ENCODE measurements around the gene GCSH.
"Not testable (repeated sequence)": the region's sequence is repeated elsewhere in the genome, so short reads cannot be mapped to it uniquely, and the experiment has no call there.

Gene GCSH
- 0.75 reads per million for total RNA-seq

GRCh38 chr16:81095953-81096714 lies at the start of gene GCSH:
GCSH (minus strand) TSS chr16:81096395; CDS start chr16:81096278, 117 bp downstream.
- peak; percentile 98 for DNase-seq

DNA sequence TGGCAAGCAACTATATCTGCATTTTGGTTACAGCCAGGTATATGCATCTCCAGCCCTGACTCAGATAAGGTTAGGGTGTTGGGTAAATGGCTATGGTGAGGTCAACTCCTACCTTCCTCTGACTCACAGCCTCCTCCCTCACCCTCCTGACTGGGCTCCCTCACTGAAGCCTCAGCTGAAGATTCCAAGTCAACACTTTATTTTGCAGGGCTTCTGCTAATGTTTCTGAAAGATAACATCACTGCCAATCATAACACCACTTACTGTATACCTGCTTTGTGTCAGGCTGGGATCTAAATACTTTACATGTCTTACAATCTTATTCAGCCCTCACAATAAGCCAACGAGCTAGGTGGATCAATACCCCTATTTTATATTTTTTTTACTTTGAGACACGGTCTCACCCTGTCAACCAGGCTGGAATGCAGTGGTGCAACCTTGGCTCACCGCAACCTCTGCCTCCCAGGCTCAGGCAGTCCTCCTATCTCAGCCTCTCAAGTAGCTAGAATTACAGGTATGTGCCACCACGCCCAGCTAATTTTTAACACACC lies 47.8 kb upstream of the GCSH start:
- DNase-seq = no peak

DNA sequence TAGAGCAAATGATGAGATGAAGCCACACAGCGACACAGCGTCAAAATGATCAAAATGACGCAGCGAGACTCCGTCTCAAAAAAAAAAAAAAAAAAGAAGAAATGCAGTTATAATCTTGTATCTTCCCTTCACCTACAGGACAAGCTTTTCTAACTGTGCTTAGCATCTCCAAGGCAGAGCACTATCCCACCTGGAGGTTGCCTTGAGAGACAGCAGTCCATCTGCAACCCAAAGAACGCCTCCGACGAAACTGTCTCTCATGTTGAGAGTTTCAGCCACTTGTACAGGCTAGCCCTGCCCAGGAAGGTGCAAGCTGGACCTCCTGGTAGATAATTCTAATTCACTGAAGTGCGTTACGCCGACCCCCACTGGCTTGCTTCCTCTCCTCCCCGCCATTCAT lies 46.7 kb upstream of the GCSH start:
- DNase-seq = no peak

DNA sequence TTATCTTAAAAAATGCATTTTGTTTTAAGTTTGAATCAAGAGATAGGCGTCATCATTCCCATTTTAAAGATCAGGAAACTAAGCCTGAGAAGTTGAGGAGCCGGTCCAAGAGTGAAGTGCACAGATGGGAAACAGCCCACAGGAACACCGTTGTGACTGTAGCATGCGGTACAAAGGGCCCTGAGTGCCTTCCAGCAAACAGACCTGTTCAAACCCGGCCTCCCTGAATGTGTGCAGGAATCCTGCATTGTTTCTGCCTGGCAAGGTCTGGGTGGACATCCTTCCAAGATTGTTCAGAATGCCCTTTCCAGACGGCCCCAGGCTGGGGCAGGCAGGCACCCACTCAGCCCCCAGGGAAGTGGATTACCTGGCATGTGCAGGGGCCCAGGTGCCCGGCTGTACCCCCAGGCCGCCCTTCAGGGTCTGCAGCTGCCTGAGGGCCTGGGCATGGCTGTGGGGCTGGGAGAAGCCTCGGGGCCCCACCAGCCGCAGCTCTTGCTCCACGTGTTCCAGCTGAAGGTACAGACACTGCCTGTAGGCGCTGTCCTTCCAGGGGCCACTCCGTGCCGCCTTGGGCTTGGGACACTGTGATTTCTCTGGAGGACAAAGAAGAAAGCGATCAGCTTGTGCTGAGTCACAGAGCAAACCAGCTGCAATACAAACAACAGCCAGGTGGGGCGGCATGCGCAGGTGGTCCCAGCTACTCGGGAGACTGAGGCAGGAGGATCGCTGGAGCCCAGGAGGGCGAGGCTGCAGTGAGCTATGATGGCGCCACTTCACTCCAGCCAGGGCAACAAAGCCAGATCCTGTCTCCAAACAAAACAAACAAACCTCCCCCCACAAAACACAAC lies 45.0 kb upstream of the GCSH start:
- no peak for DNase-seq

GRCh38 chr16:81138831-81139557 lies 42.8 kb upstream of the GCSH start:
- DNase-seq = no peak

GRCh38 chr16:81137754-81138153 lies 41.6 kb upstream of the GCSH start:
- no peak for DNase-seq

GRCh38 chr16:81136390-81137335 lies 40.5 kb upstream of the GCSH start:
- DNase-seq = no peak

DNA sequence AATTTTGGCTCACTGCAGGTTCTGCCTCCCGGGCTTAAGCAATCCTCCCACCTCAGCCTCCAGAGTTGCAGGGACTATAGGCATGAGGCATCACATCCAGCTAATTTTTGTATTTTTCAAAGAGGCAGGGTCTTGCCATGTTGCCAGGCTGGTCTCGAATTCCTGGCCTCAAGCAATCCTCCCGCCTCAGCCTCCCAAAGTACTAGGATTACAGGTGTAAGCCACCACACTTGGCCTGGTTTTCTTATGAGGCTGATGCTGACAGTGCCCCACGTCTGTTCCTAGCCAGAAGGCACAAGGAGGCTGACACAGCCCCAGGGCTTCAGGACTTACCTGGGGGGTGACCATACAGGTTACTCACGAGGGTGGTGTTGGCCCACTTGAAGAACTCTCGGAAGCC lies 33.9 kb upstream of the GCSH start:
- DNase-seq = no peak

GRCh38 chr16:81128726-81129524 lies 32.7 kb upstream of the GCSH start:
- DNase-seq = no peak

DNA sequence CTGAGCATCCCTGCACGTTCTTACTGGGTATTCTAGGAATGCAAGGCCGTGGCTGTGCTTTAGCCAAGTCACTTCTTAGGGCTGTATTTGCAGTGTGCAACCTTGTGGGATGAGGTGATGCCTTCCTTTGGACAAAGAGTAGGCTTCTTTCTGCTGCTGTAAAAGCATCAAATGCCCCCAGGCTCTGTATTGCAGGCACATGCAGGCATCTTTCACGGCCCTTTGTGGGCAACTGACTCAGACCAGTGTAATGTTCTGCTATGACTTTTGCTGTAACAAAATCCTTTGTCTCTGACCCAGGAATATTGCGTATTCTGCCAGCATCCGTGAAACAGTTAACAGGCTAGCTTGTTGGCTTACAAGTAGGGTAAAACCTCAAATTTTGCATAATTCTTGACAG lies 30.9 kb upstream of the GCSH start:
- DNase-seq = no peak

DNA sequence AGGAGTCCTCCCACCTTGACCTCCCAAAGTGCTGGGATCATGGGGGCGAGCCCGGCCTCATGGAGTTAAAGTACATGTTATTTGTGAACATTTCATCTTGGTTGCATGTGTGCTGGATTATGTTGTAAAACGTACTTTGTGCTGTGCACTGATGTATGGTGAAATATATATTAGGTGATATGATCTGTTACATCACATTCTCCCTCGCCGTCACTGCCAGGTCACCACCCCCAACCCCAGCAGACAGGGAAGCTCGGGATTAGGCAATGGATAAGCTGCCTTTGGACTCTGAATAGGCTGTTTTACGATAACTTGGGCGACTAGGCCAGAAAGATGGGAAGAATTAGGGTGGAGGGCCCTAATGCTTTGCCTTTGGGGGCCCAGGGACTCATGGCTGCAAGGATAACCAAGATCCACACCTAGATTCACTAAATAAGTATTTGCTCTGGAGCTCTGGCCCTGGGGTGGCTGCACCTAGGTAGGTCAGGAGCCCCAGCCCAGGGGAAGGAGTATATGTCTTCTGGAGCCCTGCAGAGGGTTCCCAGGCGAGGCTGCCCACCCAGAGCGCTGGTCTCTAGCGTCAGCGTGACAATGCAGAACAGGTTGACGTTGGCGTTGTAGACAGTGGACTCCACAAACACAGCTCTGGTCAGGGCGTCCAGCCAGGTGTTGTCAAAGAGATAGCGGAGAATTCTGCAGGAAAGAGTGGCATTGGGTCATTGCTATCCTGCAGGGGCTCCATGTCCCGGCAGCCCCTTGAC lies 27.1 kb upstream of the GCSH start:
- no peak for DNase-seq

DNA sequence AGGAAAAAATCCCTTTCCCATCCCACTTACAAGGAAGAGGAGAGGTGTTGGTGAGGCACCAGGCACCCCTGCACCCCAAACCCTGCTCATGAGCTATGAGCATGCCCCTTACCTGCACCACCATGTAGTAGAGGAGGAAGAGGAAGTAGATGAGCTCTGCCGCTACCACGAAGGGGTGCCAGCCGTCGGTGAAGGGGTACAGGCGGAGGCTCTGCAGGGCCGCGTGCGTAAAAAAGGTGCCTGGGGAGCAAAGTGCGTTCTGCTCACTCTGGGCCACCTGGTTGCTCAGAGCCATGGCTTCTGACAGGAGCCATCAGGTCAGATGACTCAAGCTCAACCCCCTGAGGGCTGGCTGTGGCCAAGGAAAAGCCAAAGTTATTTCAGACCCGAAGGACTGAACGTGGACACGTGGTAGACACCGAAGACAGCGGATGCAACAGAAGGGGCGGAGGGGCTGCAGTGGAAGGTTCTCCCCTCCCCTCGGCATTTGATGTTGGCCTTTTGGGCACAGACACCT lies 25.3 kb upstream of the GCSH start:
- DNase-seq = no peak

DNA sequence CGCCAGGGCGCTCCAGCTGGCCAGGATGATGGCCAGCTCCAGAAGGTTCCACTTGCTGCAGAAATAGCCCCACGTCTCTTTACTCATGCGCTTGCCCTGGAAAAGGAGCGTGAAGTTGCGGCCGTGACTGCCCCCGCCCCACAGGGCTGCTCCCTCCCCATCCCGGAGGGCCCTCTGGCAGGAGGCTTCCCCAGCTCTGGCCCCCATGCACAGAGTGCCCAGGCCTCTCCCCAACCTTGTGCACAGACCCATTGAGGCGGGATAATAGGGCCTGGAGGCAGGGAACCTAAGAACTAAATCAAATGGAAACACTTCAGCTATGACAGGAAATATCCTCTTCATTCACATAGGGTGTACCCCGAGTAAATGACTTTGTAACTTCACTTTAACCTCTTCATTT lies 21.2 kb upstream of the GCSH start:
- DNase-seq = no peak

DNA sequence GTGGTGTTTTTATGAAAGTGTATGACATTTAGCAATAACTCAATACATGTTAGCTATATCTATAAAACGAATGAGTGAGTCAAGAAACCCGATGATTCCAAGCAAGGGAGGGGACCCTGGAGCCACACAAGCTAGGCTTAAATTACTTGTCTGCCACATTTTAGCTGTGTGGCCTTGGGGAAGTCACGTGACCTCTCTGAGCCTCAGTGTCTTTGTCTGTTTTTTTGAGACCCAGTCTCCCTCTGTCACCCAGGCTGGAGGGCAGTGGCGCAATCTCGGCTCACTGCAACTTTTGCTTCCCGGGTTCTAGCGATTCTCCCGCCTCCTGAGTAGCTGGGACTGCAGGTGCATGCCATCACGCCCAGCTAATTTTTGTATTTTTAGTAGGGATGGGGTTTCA lies 20.1 kb upstream of the GCSH start:
- no peak for DNase-seq

DNA sequence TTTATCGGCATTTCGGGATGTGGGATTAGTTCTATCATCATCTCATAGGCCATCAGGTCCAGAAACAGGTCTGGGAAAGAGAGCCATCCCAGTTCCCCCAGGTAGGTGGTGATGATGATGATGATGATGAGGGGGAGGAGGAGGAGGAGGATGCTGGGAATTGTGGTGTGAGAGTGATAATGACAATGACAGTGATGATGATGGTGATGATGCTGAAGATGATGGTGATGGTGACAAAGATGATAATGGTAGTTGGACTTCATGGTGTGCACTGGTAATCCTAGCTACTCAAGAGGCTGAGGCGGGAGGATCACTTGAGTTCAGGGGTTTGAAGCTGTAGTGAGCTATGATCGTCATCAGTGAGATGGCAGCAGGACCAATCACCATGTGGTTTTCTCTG lies 16.3 kb upstream of the GCSH start:
- DNase-seq = no peak

DNA sequence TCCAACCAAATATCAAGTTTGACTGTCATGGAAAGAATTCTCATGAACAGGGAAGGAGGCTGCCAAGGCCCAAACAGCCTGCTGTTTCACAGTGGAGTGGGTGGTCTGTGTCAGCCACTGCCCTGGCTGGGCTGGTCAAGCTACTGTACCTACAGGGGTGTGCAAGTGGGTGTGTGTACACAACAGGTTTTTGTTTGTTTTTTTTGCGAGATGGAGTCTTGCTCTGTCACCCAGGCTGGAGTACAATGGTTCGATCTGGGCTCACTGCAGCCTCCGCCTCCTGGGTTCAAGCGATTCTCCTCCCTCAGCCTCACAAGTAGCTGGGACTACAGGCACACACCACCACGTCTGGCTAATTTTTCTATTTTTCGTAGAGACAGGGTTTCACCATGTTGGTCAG lies 13.1 kb upstream of the GCSH start:
- DNase-seq = not testable (repeated sequence)

DNA sequence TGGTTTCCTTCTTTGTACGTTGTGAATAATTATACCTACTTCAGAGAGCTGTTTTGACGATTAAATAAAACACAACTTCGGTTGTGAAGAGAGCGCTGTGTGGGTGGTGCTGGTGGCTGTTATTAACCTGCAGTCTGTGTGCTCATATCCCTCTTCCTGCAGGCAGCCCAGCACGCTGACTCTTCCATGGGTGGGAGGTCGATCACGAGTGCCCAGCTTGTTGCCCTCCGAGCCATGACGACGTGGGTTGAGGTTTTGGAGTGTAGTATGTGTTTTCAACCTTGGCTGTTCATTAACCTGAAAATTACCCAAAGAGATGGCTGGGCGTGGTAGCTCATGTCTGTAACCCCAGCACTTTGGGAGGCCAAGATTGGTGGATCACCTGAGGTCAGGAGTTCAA lies 11.3 kb upstream of the GCSH start:
- DNase-seq = no peak

DNA sequence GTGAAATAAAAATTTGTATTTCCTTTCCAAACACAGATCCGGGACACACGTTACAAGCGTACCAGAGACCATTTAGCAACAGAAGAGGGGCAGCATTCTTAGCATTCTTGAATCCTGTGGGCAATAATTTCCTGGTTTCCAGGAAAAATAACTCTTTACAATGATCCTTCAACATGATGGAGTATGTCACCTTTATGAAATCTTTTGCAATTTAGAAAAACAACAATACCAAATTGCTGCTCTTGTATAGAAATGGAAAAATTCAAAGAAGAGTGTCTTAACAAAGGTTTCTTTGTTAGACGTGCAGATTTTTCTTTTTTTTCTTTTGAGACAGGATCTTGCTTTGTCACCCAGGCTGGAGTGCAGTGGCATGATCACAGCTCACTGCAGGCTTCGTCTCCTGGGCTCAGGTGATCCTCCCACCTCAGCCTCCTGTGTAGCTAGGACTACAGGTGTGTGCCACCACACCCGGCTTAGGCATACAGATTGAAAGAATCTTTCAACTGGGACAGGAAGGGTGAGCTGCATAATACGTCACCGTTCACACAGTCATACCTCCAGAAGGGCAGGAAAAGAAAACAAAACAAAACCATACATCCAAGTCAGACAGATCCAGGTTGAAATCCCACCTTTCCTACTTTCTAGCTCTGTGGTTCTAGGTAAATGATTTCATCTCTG lies 10.8 kb upstream of the GCSH start:
- no peak for DNase-seq

GRCh38 chr16:81105946-81106345 lies 9.8 kb upstream of the GCSH start:
- no peak for DNase-seq

Measured in effector CD4-positive, alpha-beta T cell (primary cell).